Heart left ventricle (tissue), 16 donors: ENCODE results near the gene PRM2. TPM values are rescaled to one million over a fixed set of nuclear protein-coding genes. Genes with fewer than 3 reads are reported as not detected.

Experiments used
- ATAC-seq, 4 donors: fragments of 200-7000 bp; cut with Tn5 transposase; one replicate each; pipeline ENCODE4 v1.9.1; 2020 to 2022; ENCODE audit warnings: moderate library complexity in 4 of 4, mild to moderate bottlenecking in 3 of 4, moderate number of reproducible peaks in 1 of 4
- DNase-seq, 5 donors: peaks; one replicate each; pipeline ENCODE4 v3.0.0-alpha.2; 2020
- H3K27ac ChIP-seq, 12 donors: fragments of 200-600 bp; sonication (generic) in 4 of 12; one replicate each; pipeline versions ENCODE4 v1.5.0 to v1.8.0; 2016 to 2022; ENCODE audit warnings: mild to moderate bottlenecking in 2 of 12
- H3K27me3 ChIP-seq, 9 donors: fragments of 200-600 bp; sonication (generic) in 2 of 9; one replicate each; pipeline versions ENCODE4 v1.5.1 to v1.8.0; 2016 to 2022; ENCODE audit warnings: mild to moderate bottlenecking in 3 of 9
- H3K36me3 ChIP-seq, 9 donors: fragments of 200-600 bp; sonication (generic) in 2 of 9; one replicate each; pipeline versions ENCODE4 v1.5.0 to v1.8.0; 2018 to 2022; ENCODE audit warnings: mild to moderate bottlenecking in 2 of 9
- H3K4me1 ChIP-seq, 12 donors: fragments of 200-600 bp; sonication (generic) in 4 of 12; one replicate each; pipeline versions ENCODE4 v1.5.0 to v1.8.0; 2016 to 2022; ENCODE audit warnings: mild to moderate bottlenecking in 3 of 12
- H3K4me3 ChIP-seq, 12 donors: fragments of 200-600 bp; sonication (generic) in 4 of 12; one replicate each; pipeline versions ENCODE4 v1.5.0 to v1.8.0; 2017 to 2022; ENCODE audit warnings: mild to moderate bottlenecking in 9 of 12, moderate library complexity in 4 of 12
- H3K9me3 ChIP-seq, 12 donors: fragments of 200-600 bp; sonication (generic) in 4 of 12; one replicate each; pipeline versions ENCODE4 v1.5.0 to v1.8.0; 2016 to 2022; ENCODE audit warnings: mild to moderate bottlenecking in 1 of 12
- POLR2A ChIP-seq, 2 donors: fragments of 450-650 bp; IDR thresholded peaks; one replicate each; pipeline ENCODE4 v1.6.1; 2017; ENCODE audit warnings: antibody characterized with exemption in 2 of 2, mild to moderate bottlenecking in 2 of 2, moderate library complexity in 2 of 2
- WGBS, 4 donors: extraction: QIAGEN DNeasy Blood & Tissue Kit in 2 of 4; methylation state at CpG; one replicate each; pipeline versions ENCODE4 v1.1.5 to v1.1.7; 2013 to 2018; 5-methylcytosine and 5-hydroxymethylcytosine counted together
- intact Hi-C, 10 donors: fragments of 100-400 bp; cut with DNase I; formaldehyde crosslinking; loops; one replicate each; pipeline versions ENCODE4 v1.11.1 to v1.14.2; 2022
- polyA plus RNA-seq, 2 donors: library from polyadenylated mRNA; stranded (reverse); fragments of 200-250 nt; gene quantifications; one replicate each; pipeline ENCODE4 v1.2.3, GENCODE V29; 2013
- total RNA-seq, 9 donors: library from RNA; depleted of rRNA in 2 of 9; stranded (reverse); fragments of >200 nt in 2 of 9; fragmentation: NEBNext Ultra II Directional in 3 of 9; extraction: Animal tissue kit (Norgen Biotek cat#: 25700) in 3 of 9; gene quantifications; one replicate each; pipeline versions ENCODE4 v1.1.0 to v1.2.4, GENCODE V29; 2016 to 2023
- TF ChIP-seq, protein P1 (sequence below), 12 donors: fragments of 200-600 bp; sonication (generic) in 4 of 12; IDR thresholded peaks; one replicate each; pipeline versions ENCODE4 v1.5.0 to v1.8.0; 2018 to 2022; ENCODE audit warnings: antibody characterized with exemption in 12 of 12, mild to moderate bottlenecking in 5 of 12
- donor health status: ischemic (EF 13 %, LVEDD 7.1; RV severe dilation, severe dysfunction).
- donor health status: healthy with polysubstance abuse.
- donor health status: DM: no; HTN: yes; CAD: no.
- donor health status: DM: no; HTN: no; CAD: no.
- donor health status: ischemic (EF 25% LVEDD 6.9; RV normal size, moderate dysfunction).
- donor health status: ischemic (EF 25% LVEDD 5.7; RV mildly dilated, moderate dysfunction).
- donor health status: healthy.
- donor health status: DM: yes; HTN: yes; CAD: no.
- donor health status: ischemic (EF 35%, LVEDD 5.7; RV mildly dilated, moderate dysfunction).
- donor health status: nonischemic (EF 11% LVEDD 7.7; RV severe dilation, severe dysfunction).
- donor health status: DM: yes; HTN: yes; CAD: no.
- donor health status: PGD.
- donor health status: ischemic (EF 29% LVEDD 5.4; RV normal size, mild dysfunction).
- donor health status: nonischemic (EF 23%, LVEDD 6.1; RV moderate dilation, normal function).

Gene PRM2
- total and polyA plus RNA-seq, 11 donors, result not detected

DNA sequence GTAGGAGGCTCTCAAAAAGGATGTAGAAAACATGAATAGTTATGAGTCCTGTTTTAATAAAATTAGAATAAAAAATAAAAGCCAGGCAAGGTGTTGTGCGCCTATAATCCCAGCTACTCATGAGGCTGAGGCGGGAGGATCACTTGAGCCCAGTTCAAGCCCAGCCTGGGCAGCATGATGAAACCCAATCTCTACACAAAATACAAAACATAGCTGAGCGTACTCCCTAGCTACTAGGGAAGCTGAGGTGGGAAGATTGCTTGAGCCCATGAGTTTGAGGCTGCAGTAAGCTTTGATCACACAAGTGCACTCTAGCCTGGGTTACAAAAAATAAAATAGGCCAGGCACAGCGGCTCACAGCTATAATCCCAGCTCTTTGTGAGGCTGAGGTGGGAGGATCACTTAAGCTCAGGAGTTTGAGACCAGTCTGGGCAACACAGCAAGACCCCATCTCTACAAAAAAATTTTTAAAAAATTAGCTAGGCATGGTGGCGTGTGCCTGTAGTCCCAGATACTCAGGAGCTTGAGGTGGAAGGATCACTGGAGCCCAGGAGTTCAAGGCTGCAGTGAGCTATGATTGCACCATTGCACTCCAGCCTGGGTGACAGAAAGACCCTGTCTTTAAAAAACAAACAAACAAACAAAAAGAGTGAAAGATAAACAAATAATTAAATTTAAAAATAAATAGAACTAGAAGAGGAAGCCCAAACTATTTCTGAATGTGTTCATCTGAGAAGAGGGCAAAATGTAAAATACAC lies 22.0 kb upstream of the PRM2 start:
- intact Hi-C loops, result loop anchor here in 4 of 10 donors (5.0 to 10.0 kb wide), 4 partner anchors 36 to 59 kb away; partner anchors contain the start of gene SOCS1 (in 1 of the 4)
- TF ChIP-seq POLR2A (IDR thresholded peaks at IDR 0.05), result no peak
- TF ChIP-seq, protein P1, sequence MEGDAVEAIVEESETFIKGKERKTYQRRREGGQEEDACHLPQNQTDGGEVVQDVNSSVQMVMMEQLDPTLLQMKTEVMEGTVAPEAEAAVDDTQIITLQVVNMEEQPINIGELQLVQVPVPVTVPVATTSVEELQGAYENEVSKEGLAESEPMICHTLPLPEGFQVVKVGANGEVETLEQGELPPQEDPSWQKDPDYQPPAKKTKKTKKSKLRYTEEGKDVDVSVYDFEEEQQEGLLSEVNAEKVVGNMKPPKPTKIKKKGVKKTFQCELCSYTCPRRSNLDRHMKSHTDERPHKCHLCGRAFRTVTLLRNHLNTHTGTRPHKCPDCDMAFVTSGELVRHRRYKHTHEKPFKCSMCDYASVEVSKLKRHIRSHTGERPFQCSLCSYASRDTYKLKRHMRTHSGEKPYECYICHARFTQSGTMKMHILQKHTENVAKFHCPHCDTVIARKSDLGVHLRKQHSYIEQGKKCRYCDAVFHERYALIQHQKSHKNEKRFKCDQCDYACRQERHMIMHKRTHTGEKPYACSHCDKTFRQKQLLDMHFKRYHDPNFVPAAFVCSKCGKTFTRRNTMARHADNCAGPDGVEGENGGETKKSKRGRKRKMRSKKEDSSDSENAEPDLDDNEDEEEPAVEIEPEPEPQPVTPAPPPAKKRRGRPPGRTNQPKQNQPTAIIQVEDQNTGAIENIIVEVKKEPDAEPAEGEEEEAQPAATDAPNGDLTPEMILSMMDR (IDR thresholded peaks at IDR 0.05), result no peak
- no peak overlapping the region for H3K4me3 ChIP-seq
- H3K27ac ChIP-seq, result peak overlapping the region in 9 of 12 donors; percentile 53 to 70 (median 58)
- 93 to 98% (median 95%) methylated on average over 5 of the region's 5 CpGs for WGBS, 4 donors
- peak in 1 of 5 donors; percentile 9 for DNase-seq
- H3K27me3 ChIP-seq, result no peaks in the 10 kb centered on the region
- peaks cover 0 to 23% (median 13%) of the 10 kb centered on the region in 12 donors for H3K4me1 ChIP-seq
- ATAC-seq, result no peak
- H3K36me3 ChIP-seq, result no peaks in the 10 kb centered on the region
- H3K9me3 ChIP-seq, result no peaks in the 10 kb centered on the region

DNA sequence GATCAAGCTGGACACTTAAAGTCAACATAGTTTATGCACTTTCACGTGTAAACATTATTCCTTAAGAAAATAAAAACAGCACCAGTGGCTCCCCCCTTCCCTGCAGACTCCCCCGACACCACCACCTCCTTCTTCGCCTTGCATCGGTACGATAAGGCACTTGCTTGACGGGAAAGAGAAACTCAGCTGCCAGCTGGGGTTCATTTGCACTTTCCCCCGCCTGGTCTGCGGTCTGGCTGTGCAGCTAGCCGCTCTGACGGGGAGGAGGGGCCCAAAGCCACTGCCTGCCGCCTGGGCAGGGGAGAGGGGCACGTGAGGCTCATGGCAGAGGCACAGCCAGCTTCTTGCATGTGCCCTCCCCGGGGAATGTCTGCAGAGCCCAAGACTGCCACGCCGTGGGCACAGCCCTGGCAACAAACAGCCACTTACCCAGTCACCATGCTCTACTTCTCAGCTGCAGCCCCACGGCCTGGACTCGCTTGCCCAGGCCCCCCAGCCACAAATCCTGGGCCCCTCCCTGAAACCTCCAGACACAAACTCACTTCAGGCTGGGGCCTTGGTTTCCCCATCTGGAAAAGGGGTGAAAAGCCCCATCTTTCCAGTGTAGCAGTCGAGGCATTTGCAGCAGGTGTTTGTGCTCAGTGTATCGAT lies 21.3 kb upstream of the PRM2 start:
- peak; percentile 95 to 98 (median 96) for ATAC-seq
- TF ChIP-seq, protein P1 (IDR thresholded peaks at IDR 0.05), result peak in 5 of 12 donors; percentile 16 to 47 (median 38)
- TF ChIP-seq POLR2A (IDR thresholded peaks at IDR 0.05), result no peak
- Histone ChIP-seq H3K27ac (peak overlapping the region in 10 of 12 donors; percentile 53 to 70 (median 60)), H3K36me3 (no peaks in the 10 kb centered on the region), H3K4me3 (peak overlapping the region in 8 of 12 donors; percentile 4 to 38 (median 22)), H3K9me3 (no peaks in the 10 kb centered on the region), H3K27me3 (no peaks in the 10 kb centered on the region), H3K4me1 (peaks cover 0 to 23% (median 13%) of the 10 kb centered on the region in 12 donors)
- peak; percentile 68 to 88 (median 78) for DNase-seq
- 16 to 20% (median 19%) methylated on average over 17 to 19 of the region's 19 CpGs for WGBS, 4 donors
- intact Hi-C loops, result loop anchor here in 4 of 10 donors (5.0 to 10.0 kb wide), 4 partner anchors 35 to 60 kb away; partner anchors contain the start of gene SOCS1 (in 1 of the 4)

DNA sequence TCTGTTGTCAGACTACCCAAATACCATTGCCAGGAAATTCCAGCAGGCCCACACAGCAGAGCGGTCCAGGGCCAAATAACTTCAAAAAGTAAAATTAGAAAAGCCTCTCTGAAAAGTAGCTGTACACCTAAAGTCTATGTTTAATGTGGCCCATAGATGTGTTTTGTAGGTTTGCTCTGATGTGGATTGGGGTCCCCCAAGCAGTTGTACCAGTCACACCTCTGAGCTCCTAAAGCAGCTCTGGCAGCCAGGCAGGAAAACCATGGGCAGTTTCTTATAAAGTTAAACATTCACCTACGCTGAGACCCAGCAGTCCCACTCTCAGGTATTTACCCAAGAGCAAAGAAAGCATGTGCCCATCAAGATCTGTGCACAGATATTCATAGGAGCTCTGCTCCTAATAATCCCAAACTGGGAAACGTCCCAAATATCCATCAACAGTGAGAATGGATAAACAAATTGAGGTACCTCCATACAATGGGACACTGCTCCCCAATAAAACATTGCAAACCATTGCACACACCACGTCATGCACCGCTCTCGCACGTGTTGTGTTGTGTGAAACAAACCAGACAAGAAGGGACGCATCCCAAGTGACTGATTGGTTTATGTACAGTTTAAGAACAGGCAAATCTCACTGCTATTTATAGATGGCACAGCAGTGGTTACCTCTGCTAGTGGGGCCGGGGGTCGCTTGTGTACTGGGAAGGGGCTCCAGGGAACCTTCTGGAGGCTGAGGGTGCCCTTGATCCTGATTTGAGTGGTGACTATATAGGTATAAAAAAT lies 20.6 kb upstream of the PRM2 start:
- intact Hi-C loops, result loop anchor here in 4 of 10 donors (5.0 to 10.0 kb wide), 4 partner anchors 35 to 60 kb away; partner anchors contain the start of gene SOCS1 (in 1 of the 4)
- Histone ChIP-seq H3K4me1 (peaks cover 0 to 23% (median 13%) of the 10 kb centered on the region in 12 donors), H3K27ac (peak overlapping the region in 10 of 12 donors; percentile 53 to 70 (median 60)), H3K4me3 (peak overlapping the region in 8 of 12 donors; percentile 4 to 38 (median 22)), H3K9me3 (no peaks in the 10 kb centered on the region), H3K36me3 (no peaks in the 10 kb centered on the region), H3K27me3 (no peaks in the 10 kb centered on the region)
- ATAC-seq, result peak; percentile 56 to 87 (median 76)
- TF ChIP-seq, protein P1 (IDR thresholded peaks at IDR 0.05), result no peak
- TF ChIP-seq POLR2A (IDR thresholded peaks at IDR 0.05), result no peak
- WGBS, 4 donors, result 40 to 52% (median 41%) methylated on average over 9 to 10 of the region's 10 CpGs
- no peak for DNase-seq
